Esophagus squamous epithelium (tissue), 5 donors: ENCODE data around the gene CACNG3. TPM values are rescaled to one million over a fixed set of nuclear protein-coding genes. Genes with fewer than 3 reads are reported as not detected.

ENCODE experiments used
- DNase-seq: peaks from one replicate; lab custom pipeline; 2025; lab: John Stamatoyannopoulos, UW
- H3K27ac ChIP-seq, 4 donors: fragments of 200-600 bp; sonication (generic); one replicate each; pipeline ENCODE4 v1.5.1; 2016 to 2019; ENCODE audit warnings: mild to moderate bottlenecking in 1 of 4
- H3K27me3 ChIP-seq, 4 donors: fragments of 200-600 bp; sonication (generic); 1 replicate in 3 of 4; 2 replicates in 1 of 4; pipeline versions ENCODE4 v1.5.1 to v1.6.0; 2017 to 2021; ENCODE audit warnings: antibody characterized with exemption in 1 of 4
- H3K36me3 ChIP-seq, 3 donors: fragments of 200-600 bp; sonication (generic); one replicate each; pipeline ENCODE4 v1.5.1; 2016 to 2019
- H3K4me1 ChIP-seq, 3 donors: fragments of 200-600 bp; sonication (generic); one replicate each; pipeline ENCODE4 v1.5.1; 2017 to 2019
- H3K4me3 ChIP-seq, 4 donors: fragments of 200-600 bp; sonication (generic); 1 replicate in 3 of 4; 2 replicates in 1 of 4; pipeline ENCODE4 v1.5.1; 2016 to 2019; ENCODE audit warnings: mild to moderate bottlenecking in 2 of 4, moderate library complexity in 1 of 4
- H3K9me3 ChIP-seq, 3 donors: fragments of 200-600 bp; sonication (generic); one replicate each; pipeline ENCODE4 v1.5.1; 2016 to 2019
- CTCF ChIP-seq, 6 experiments: fragments of 450-650 bp in 4 of 6; fragments of 200-600 bp in 2 of 6; sonication (generic) in 2 of 6; IDR thresholded peaks; one replicate each; pipeline ENCODE4 v1.5.1; 2016 to 2019; ENCODE audit warnings: antibody characterized with exemption in 6 of 6, mild to moderate bottlenecking in 4 of 6, moderate library complexity in 4 of 6
- POLR2A ChIP-seq, 4 donors: fragments of 450-650 bp; IDR thresholded peaks; one replicate each; pipeline ENCODE4 v1.6.1; 2017; ENCODE audit warnings: antibody characterized with exemption in 4 of 4, mild to moderate bottlenecking in 4 of 4, moderate library complexity in 3 of 4
- WGBS, 2 donors: methylation state at CpG; one replicate each; pipeline ENCODE4 v1.1.5; 2018; 5-methylcytosine and 5-hydroxymethylcytosine counted together
- intact Hi-C: fragments of 100-400 bp; cut with DNase I; formaldehyde crosslinking; loops from one replicate; pipeline ENCODE4 v1.15.0; 2022
- total RNA-seq, 4 donors: library from RNA; depleted of rRNA; stranded (reverse); fragments of >200 nt; gene quantifications; one replicate each; pipeline ENCODE4 v1.1.0, GENCODE V29; 2016
- donor health status: DM: yes; HTN: yes; CAD: no.

CACNG3 gene
- total RNA-seq, 4 donors from 2014 or later, result not detected

GRCh38 chr16:24286741-24287405 lies 30.7 kb downstream of the CACNG3 start:
- no peak for TF ChIP-seq CTCF (IDR thresholded peaks at IDR 0.05)
- Histone ChIP-seq H3K27ac (no peak overlapping the region), H3K36me3 (no peaks in the 10 kb centered on the region), H3K27me3 (peaks cover 0 to 4% (median 0%) of the 10 kb centered on the region in 4 donors), H3K4me1 (no peaks in the 10 kb centered on the region), H3K9me3 (no peaks in the 10 kb centered on the region), H3K4me3 (no peak overlapping the region)
- WGBS, 2 donors, result 65 to 66% methylated on average over 8 to 9 of the region's 9 CpGs
- no peak for DNase-seq
- intact Hi-C loops, result no loop called here

- 55 to 71% methylated on average over 2 of the region's 2 CpGs for WGBS, 2 donors
- intact Hi-C loops, result no loop called here
- no peaks in the 10 kb centered on the region for H3K9me3 ChIP-seq
- no peaks in the 10 kb centered on the region for H3K36me3 ChIP-seq
- H3K27ac ChIP-seq, result no peak overlapping the region
- H3K27me3 ChIP-seq, result peaks cover 0 to 15% (median 0%) of the 10 kb centered on the region in 4 donors
- H3K4me3 ChIP-seq, result no peak overlapping the region
- TF ChIP-seq CTCF (IDR thresholded peaks at IDR 0.05) (no peak), POLR2A (IDR thresholded peaks at IDR 0.05) (no peak)
- no peak for DNase-seq
- H3K4me1 ChIP-seq, result no peaks in the 10 kb centered on the region
These were observed 32.4 kb downstream of the CACNG3 start for GRCh38 chr16:24288516-24288915.

- H3K36me3 ChIP-seq, result no peaks in the 10 kb centered on the region
- H3K27ac ChIP-seq, result no peak overlapping the region
- TF ChIP-seq CTCF (IDR thresholded peaks at IDR 0.05), result no peak
- intact Hi-C loops, result no loop called here
- H3K9me3 ChIP-seq, result no peaks in the 10 kb centered on the region
- peaks cover 0 to 22% (median 0%) of the 10 kb centered on the region in 4 donors for H3K27me3 ChIP-seq
- no peak for DNase-seq
- H3K4me3 ChIP-seq, result no peak overlapping the region
- 51 to 54% methylated on average over 3 of the region's 3 CpGs for WGBS, 2 donors
- H3K4me1 ChIP-seq, result no peaks in the 10 kb centered on the region
These were observed 33.1 kb downstream of the CACNG3 start for GRCh38 chr16:24289166-24289700.

- no peak for TF ChIP-seq CTCF (IDR thresholded peaks at IDR 0.05)
- TF ChIP-seq POLR2A (IDR thresholded peaks at IDR 0.05), result no peak
- 45 to 46% methylated on average over 10 of the region's 10 CpGs for WGBS, 2 donors
These were observed 35.8 kb downstream of the CACNG3 start for GRCh38 chr16:24291932-24292331.

GRCh38 chr16:24294131-24294530 lies 38.0 kb downstream of the CACNG3 start:
- Histone ChIP-seq H3K27me3 (peaks cover 0 to 34% (median 0%) of the 10 kb centered on the region in 4 donors), H3K4me1 (no peaks in the 10 kb centered on the region), H3K36me3 (no peaks in the 10 kb centered on the region), H3K9me3 (no peaks in the 10 kb centered on the region), H3K27ac (no peak overlapping the region), H3K4me3 (no peak overlapping the region)
- WGBS, 2 donors, result 70% methylated on average over 7 of the region's 7 CpGs; no CpG with 5 or more reads in 1 of the 2 donors
- DNase-seq, result no peak
- TF ChIP-seq CTCF (IDR thresholded peaks at IDR 0.05) (no peak), POLR2A (IDR thresholded peaks at IDR 0.05) (no peak)
- intact Hi-C loops, result no loop called here

More at GRCh38 chr16:24291932-24292331, 35.8 kb downstream of the CACNG3 start:
- intact Hi-C loops, result no loop called here
- H3K4me1 ChIP-seq, result no peaks in the 10 kb centered on the region
- H3K4me3 ChIP-seq, result no peak overlapping the region
- no peaks in the 10 kb centered on the region for H3K36me3 ChIP-seq
- H3K9me3 ChIP-seq, result no peaks in the 10 kb centered on the region
- no peak overlapping the region for H3K27ac ChIP-seq
- DNase-seq, result no peak
- H3K27me3 ChIP-seq, result peaks cover 0 to 35% (median 0%) of the 10 kb centered on the region in 4 donors
